Stimulated activated naive B cell treated with anti-CD40 and anti-IgM and Interleukin-4, amounts not matched to agents 10 μg/mL and 1 μg/mL and 100 μg/mL, for 72 hours (primary cell): ENCODE measurements around the gene NAALADL2.

ENCODE experiments used
- ATAC-seq, 2 donors: fragments of 150-1000 bp; cut with Tn5 transposase; replicated peaks; 2 replicates each; pipeline ENCODE4 v1.10.0; 2021; ENCODE audit warnings: moderate library complexity in 1 of 2
- DNase-seq: peaks from one replicate; pipeline ENCODE4 v3.0.0; 2021
- H3K27ac Mint-ChIP-seq: one replicate; pipeline ENCODE4 v1.8.0; 2022; ENCODE audit warnings: mild to moderate bottlenecking, mixed read lengths
- H3K27me3 Mint-ChIP-seq, 2 donors: one replicate each; pipeline ENCODE4 v1.8.0; 2022; ENCODE audit warnings: mixed read lengths in 2 of 2
- H3K36me3 Mint-ChIP-seq, 2 donors: one replicate each; pipeline ENCODE4 v1.8.0; 2022; ENCODE audit warnings: mixed read lengths in 2 of 2, mild to moderate bottlenecking in 1 of 2
- H3K4me1 Mint-ChIP-seq, 2 donors: one replicate each; pipeline ENCODE4 v1.8.0; 2022; ENCODE audit warnings: mixed read lengths in 2 of 2, mild to moderate bottlenecking in 1 of 2
- H3K4me3 Mint-ChIP-seq, 2 donors: one replicate each; pipeline ENCODE4 v1.8.0; 2022; ENCODE audit warnings: mild to moderate bottlenecking in 2 of 2, mixed read lengths in 2 of 2, moderate library complexity in 1 of 2
- H3K9me3 Mint-ChIP-seq, 2 donors: one replicate each; pipeline ENCODE4 v1.8.0; 2022; ENCODE audit warnings: mixed read lengths in 2 of 2, mild to moderate bottlenecking in 1 of 2

Gene NAALADL2

DNA sequence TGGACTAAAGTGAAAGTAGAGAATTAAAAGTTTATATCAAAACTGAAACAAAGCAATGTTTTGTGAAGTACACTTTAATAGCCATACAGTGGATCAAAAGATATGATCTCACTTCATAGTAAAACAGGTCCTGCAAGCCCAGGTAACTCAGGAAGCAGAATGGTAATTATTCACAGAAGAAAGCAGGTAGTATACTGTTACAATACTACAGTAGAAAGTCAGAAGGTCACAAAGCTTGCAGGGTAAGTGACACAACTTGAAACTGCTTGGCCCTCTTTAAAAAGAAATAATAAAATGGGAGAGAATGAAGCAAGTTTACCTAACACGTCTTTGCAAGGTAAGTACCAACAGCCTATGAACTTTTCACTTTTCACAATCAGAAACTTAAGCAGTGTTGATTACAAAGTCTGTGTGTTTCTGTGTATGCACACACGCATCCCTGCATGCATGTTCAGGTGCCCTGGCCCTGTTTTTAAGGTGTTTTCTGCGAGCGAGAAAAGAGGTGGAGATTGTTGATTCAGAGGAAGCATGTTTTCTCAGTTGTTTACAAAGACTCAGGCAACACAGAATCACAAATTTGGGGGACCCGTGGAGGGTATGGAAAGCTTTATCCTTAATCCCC lies at the start of gene NAALADL2:
Gene NAALADL2 (plus strand): TSS at position 221 of the 622 bp plus-strand sequence.
- no peaks in the 10 kb centered on the region for H3K27me3 Mint-ChIP-seq
- H3K36me3 Mint-ChIP-seq: no peaks in the 10 kb centered on the region
- no peaks in the 10 kb centered on the region for H3K9me3 Mint-ChIP-seq
- no peak within 1 kb of the TSS for H3K27ac Mint-ChIP-seq
- no peak within 1 kb of the TSS for H3K4me3 Mint-ChIP-seq
- no peaks in the 10 kb centered on the region for H3K4me1 Mint-ChIP-seq
- ATAC-seq (no peak), DNase-seq (no peak)

DNA sequence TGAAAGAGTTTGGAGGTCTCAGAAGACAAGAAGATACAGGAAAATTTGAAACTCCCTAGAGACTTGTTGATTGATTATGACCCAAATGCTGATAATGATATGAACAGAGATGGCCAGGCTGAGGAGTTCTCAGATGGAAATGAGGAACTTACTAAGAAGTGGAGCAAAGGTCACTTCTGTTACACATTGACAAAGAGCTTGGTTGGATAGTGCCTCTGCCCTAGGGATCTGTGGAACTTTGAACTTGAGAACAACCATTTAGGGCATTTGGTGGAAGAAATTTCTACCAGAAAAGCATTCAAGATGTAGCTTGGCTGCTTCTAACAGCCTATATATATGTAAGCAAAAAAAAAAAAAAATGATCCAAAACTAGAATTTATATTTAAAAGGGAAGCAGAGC lies 48.9 kb upstream of the NAALADL2 start:
- no peak overlapping the region for H3K4me3 Mint-ChIP-seq

DNA sequence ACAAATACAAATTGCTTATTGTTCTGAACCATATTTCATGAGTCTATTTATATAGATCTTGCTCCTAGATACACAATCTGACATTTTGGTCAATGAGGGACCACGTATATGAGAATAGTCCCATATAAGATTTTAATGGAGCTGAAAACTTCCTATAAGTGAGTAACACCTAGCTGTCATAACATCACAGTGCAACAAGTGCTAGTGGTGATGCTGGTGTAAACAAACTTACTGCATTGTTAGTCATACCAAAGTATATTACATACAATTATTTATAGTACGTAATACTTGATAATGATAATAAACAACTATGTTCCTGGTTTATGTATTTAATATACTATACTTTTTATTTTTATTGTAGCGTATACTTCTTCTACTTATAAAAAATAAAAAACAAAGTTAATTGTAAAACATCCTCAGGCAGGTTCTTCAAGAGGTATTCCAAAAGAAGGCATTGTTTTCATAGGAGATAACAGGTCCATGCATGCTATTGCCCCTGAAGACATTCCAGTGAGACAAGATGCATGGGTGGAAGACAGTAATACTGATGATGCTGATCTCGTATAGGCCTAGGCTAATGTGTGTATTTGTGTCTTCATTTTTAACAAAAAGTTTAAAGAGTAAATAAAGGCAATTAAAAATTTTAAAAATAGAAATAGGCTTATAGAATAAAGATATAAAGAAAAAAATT lies 46.8 kb upstream of the NAALADL2 start:
- no peak overlapping the region for H3K4me3 Mint-ChIP-seq
- H3K36me3 Mint-ChIP-seq: no peaks in the 10 kb centered on the region
- no peak for DNase-seq
- H3K4me1 Mint-ChIP-seq: no peaks in the 10 kb centered on the region
- H3K9me3 Mint-ChIP-seq: peaks cover 3 to 8% of the 10 kb centered on the region in 2 donors
- no peak for ATAC-seq
- no peak overlapping the region for H3K27ac Mint-ChIP-seq
- no peaks in the 10 kb centered on the region for H3K27me3 Mint-ChIP-seq

More for the DNA sequence above, 48.9 kb upstream of the NAALADL2 start:
- Mint-ChIP-seq H3K4me1 (no peaks in the 10 kb centered on the region), H3K27me3 (no peaks in the 10 kb centered on the region), H3K9me3 (peaks cover 3 to 8% of the 10 kb centered on the region in 2 donors), H3K27ac (no peak overlapping the region), H3K36me3 (no peaks in the 10 kb centered on the region)
- DNase-seq (no peak), ATAC-seq (no peak)

DNA sequence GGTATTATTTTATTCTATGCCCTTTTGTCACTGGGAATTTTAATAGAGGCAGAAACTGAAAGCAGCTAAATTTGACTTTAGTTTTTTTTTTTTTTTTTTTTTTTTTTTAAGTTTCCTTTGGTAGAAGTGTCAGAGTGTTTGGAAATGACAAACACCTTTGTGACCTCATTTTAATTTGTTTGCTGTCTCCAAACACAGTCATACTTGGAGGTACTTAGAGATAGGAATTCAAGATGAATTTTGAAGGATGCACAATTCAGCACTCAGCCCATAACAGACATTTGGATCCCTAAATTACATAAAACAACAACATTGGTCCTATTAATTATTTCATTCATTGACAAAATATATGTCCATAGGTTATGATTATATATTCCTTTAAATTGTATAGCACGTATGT lies 43.4 kb upstream of the NAALADL2 start:
- peaks cover 0 to 2% of the 10 kb centered on the region in 2 donors for H3K9me3 Mint-ChIP-seq
- DNase-seq (no peak), ATAC-seq (no peak)
- no peak overlapping the region for H3K4me3 Mint-ChIP-seq
- no peaks in the 10 kb centered on the region for H3K27me3 Mint-ChIP-seq
- H3K36me3 Mint-ChIP-seq: no peaks in the 10 kb centered on the region
- no peak overlapping the region for H3K27ac Mint-ChIP-seq
- no peaks in the 10 kb centered on the region for H3K4me1 Mint-ChIP-seq

DNA sequence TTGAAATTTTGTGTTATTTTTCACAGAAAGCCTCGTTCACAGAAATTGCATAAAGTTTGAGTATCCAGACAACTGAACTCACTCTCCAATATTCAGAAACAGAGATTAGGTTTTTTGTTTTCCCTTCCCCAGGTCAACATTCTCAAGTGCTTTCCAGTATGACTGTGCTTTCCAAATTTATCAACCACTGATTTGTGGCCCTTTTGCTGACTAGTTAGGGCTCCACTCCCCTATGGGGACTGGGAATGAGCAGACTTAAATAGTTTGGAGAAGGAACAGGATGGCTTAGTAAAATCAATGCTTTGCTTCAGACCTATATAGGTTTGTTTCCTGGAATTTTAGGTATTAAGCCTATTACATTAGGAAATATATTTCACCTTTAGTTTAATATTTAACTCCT lies 38.2 kb upstream of the NAALADL2 start:
- ATAC-seq: no peak
- Mint-ChIP-seq H3K27ac (no peak overlapping the region), H3K27me3 (no peaks in the 10 kb centered on the region), H3K4me3 (no peak overlapping the region), H3K9me3 (peaks cover 0 to 1% of the 10 kb centered on the region in 2 donors), H3K36me3 (no peaks in the 10 kb centered on the region), H3K4me1 (no peaks in the 10 kb centered on the region)
- no peak for DNase-seq

DNA sequence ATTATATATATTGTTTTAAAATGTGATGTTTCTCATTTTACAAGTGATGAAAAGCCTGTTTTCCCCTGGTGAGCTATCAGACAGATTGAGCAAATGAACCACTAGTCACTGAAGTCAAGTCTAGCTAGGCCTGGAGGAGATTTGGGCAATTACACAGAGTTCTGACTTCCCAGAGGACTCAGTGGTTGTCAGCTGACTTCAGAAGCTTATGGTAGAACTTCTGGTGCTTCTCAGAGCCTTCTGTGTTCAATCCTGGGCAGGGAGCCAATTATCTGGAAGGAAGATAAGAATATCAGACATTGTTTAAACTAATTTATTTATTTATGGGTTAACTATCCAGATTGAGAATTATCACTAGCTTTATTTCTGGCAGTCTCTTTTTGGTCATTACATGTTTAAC lies 37.7 kb upstream of the NAALADL2 start:
- H3K27ac Mint-ChIP-seq: no peak overlapping the region
- no peaks in the 10 kb centered on the region for H3K36me3 Mint-ChIP-seq
- peaks cover 0 to 4% of the 10 kb centered on the region in 2 donors for H3K9me3 Mint-ChIP-seq
- ATAC-seq (no peak), DNase-seq (no peak)
- H3K27me3 Mint-ChIP-seq: no peaks in the 10 kb centered on the region
- H3K4me3 Mint-ChIP-seq: no peak overlapping the region
- H3K4me1 Mint-ChIP-seq: no peaks in the 10 kb centered on the region

DNA sequence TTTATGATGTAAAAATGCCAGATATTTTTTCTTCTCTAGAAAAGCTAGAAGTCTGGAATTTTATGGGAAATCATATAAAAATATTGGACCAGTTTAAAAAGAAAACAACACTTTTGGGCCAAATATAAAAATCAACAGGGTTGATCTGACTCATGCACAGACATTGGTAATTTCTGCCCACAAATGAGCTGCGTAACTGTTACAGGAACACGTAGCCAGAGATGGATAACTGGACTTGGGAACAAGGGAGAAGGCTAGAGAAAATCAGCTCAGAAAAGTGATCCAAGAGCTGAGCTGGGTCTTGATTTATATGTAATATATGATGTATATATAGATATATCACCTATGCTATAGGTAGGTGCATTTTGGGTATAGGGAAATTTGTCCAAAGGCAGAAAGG lies 36.8 kb upstream of the NAALADL2 start:
- H3K27me3 Mint-ChIP-seq: no peaks in the 10 kb centered on the region

DNA sequence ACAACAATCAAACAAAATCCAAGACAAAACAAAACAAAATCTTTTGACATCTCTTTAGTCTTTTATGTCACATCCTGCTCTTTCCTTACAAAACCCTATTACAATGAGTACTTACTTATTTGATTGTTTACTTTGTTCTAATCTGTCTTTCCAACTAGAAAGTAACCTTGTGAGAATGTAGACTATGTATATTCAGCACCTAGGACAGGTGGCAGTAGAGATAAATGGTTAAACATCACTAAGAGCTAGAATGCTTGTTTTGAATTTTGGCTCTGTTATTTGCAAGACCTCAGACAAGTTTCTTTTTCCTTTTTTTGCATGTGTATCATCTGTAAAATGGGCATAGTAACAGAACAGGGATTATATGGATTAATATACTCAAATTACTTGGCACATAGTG lies 33.1 kb upstream of the NAALADL2 start:
- Mint-ChIP-seq H3K27ac (no peak overlapping the region), H3K9me3 (peaks cover 4% of the 10 kb centered on the region in 2 donors)

More for the DNA sequence above, 36.8 kb upstream of the NAALADL2 start:
- no peak overlapping the region for H3K27ac Mint-ChIP-seq
- DNase-seq: no peak
- no peaks in the 10 kb centered on the region for H3K36me3 Mint-ChIP-seq
- peaks cover 0 to 4% of the 10 kb centered on the region in 2 donors for H3K9me3 Mint-ChIP-seq
- no peak for ATAC-seq
- no peaks in the 10 kb centered on the region for H3K4me1 Mint-ChIP-seq
- no peak overlapping the region for H3K4me3 Mint-ChIP-seq

DNA sequence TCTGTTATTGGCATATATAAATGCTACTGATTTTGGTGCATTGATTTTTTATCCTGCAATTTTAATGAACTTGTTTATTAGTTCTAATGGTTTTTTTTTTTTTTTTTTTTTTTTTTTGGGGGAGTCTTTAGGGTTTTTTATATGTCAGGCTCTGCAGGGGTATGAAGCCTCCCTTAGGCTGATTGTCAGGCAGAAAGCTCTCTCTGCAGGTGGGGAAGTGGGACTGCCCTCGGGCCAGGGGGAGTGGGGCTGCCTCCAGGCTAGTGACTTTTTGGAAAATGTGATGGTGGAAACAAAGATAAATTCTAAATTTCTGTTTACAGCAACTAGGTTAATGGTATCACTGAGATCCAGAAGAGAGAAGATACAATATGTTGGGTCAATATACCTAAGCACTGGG lies 14.4 kb upstream of the NAALADL2 start:
- Mint-ChIP-seq H3K4me3 (no peak overlapping the region), H3K36me3 (no peaks in the 10 kb centered on the region), H3K4me1 (no peaks in the 10 kb centered on the region), H3K9me3 (peaks cover 0 to 1% of the 10 kb centered on the region in 2 donors), H3K27ac (no peak overlapping the region), H3K27me3 (no peaks in the 10 kb centered on the region)
- no peak for ATAC-seq
- DNase-seq: no peak

More for the DNA sequence above, 33.1 kb upstream of the NAALADL2 start:
- Mint-ChIP-seq H3K36me3 (no peaks in the 10 kb centered on the region), H3K4me3 (no peak overlapping the region), H3K27me3 (no peaks in the 10 kb centered on the region), H3K4me1 (no peaks in the 10 kb centered on the region)
- ATAC-seq (no peak), DNase-seq (no peak)

DNA sequence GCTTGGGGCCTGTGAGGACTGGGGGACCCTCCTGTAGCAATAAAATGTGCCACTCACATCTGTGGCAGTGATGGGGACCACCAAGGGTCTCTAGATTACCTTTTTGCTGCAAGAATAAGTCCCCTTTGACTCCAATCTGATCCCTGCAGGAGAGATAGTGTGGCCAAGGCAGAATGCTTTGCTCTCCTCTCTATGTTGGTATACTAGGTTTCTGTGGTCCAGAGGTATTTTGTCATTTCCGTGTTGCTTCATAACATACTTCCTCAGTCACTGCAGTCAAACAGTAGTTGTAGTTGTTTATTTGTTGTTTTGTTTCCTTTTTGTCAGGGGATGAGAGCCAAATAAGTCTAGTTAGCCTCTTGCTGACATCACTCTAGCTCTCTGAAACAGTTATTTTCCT lies 13.1 kb upstream of the NAALADL2 start:
- ATAC-seq (no peak), DNase-seq (no peak)
- Mint-ChIP-seq H3K27ac (no peak overlapping the region), H3K27me3 (no peaks in the 10 kb centered on the region), H3K36me3 (no peaks in the 10 kb centered on the region), H3K4me1 (no peaks in the 10 kb centered on the region), H3K9me3 (peaks cover 4% of the 10 kb centered on the region in 2 donors), H3K4me3 (no peak overlapping the region)

DNA sequence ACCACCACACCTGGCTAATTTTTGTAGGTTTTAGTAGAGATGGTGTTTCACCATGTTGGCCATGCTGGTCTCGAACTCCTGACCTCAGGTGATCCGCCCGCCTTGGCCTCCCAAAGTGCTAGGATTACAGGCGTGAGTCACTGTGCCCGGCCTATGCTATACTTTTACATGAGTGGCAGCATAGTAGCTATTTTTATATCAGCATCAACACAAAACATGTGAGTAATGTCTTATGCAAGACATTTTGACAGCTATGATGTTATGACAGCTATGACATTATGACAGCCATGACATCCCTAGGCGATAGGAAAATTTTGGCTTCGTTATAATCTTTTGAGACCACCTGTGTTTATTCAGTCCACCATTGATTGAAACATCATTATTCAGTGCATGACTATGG lies 4.1 kb upstream of the NAALADL2 start:
- ATAC-seq (no peak), DNase-seq (no peak)
- no peaks in the 10 kb centered on the region for H3K4me1 Mint-ChIP-seq
- H3K4me3 Mint-ChIP-seq: no peak overlapping the region
- no peaks in the 10 kb centered on the region for H3K27me3 Mint-ChIP-seq
- H3K9me3 Mint-ChIP-seq: peaks cover 4% of the 10 kb centered on the region in 2 donors
- H3K36me3 Mint-ChIP-seq: no peaks in the 10 kb centered on the region
- H3K27ac Mint-ChIP-seq: no peak overlapping the region

DNA sequence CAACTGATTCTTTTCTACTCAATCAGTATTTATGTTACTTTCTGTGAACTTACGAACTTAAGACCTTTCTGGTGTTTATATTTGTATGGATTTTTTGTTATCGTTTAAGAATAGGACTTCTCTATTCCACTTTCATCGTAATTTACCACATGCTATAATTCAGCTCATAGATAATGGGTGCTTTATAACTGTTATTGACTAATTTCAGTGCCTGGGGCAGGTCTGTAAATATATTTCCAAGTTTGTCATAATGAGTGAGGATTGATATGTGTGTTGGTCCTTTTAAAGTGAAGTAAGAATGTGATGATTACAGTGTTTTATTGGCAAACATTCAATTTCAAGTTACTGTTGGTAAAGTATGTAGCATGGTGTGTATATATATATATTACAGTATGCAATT lies 1.8 kb upstream of the NAALADL2 start:
- Mint-ChIP-seq H3K36me3 (no peaks in the 10 kb centered on the region), H3K4me3 (no peak overlapping the region), H3K9me3 (peaks cover 0 to 2% of the 10 kb centered on the region in 2 donors), H3K27ac (no peak overlapping the region), H3K4me1 (no peaks in the 10 kb centered on the region), H3K27me3 (no peaks in the 10 kb centered on the region)
- DNase-seq (no peak), ATAC-seq (no peak)

DNA sequence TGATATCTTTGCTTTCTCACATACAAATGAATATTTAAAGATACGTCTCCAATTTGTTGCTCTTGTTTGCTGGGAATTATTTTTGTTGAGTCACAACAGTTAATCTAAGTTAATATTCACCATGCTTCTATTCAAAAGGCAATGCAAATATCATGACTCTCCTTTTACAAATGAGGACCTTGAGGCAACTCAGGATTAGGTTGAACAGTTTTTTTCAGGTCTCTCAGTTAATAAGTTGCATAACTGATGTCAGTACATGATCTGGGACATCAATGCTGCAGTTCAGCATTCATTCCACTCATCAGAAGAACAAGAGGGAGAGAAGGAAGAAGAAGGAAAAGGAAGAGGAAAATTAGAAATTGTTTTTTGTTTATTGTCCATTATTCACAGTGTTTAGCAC lies 781 bp upstream of the NAALADL2 start:
- Mint-ChIP-seq H3K4me3 (no peak overlapping the region), H3K36me3 (no peaks in the 10 kb centered on the region)

DNA sequence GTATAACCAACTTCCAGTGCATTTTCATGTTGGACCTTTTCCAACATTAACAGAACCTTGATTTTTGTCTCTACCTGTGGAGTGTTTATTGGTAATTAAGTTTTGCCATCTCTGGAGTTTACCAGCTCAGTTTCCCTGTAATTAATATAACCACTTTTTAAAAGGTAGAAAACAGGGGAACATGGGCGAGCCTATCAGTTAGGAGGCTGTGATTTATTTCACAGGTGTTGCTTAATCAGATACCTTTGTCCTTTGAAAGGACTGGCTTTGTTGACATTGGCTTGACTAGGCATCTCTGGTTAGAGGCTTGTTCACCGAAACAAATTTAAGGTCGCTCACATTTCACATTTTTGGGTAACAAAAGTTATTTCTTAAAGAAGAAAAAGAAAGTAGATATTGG lies 622 bp downstream of the NAALADL2 start:
- ATAC-seq: no peak
- no peaks in the 10 kb centered on the region for H3K4me1 Mint-ChIP-seq
- no peak overlapping the region for H3K4me3 Mint-ChIP-seq
- no peak for DNase-seq
- no peaks in the 10 kb centered on the region for H3K36me3 Mint-ChIP-seq
- H3K27me3 Mint-ChIP-seq: no peaks in the 10 kb centered on the region
- no peak overlapping the region for H3K27ac Mint-ChIP-seq
- H3K9me3 Mint-ChIP-seq: no peaks in the 10 kb centered on the region

More for the DNA sequence above, 781 bp upstream of the NAALADL2 start:
- DNase-seq (no peak), ATAC-seq (no peak)
- Mint-ChIP-seq H3K9me3 (no peaks in the 10 kb centered on the region), H3K4me1 (no peaks in the 10 kb centered on the region), H3K27ac (no peak overlapping the region), H3K27me3 (no peaks in the 10 kb centered on the region)

DNA sequence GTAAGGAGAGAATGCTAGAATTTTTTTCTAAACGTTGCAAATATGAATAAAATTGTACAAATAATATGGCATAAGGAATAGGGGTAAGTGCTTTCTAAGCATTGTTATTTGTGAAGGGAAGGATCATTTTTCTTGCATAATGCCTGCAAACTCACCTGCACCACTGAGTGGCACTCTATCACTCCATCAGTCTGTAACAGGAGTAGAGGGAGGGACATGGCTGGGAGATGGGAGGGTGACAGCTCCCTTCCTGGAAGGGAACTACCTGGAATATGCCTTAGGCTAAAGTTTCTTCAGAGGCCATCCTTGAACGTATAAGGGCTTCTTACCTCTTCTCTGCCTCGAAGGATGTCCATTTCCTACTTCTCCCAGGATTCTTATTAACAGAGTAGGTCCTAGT lies 3.0 kb downstream of the NAALADL2 start:
- Mint-ChIP-seq H3K27me3 (no peaks in the 10 kb centered on the region), H3K36me3 (no peaks in the 10 kb centered on the region), H3K4me1 (no peaks in the 10 kb centered on the region), H3K9me3 (no peaks in the 10 kb centered on the region), H3K27ac (no peak overlapping the region), H3K4me3 (no peak overlapping the region)
- DNase-seq: no peak
- ATAC-seq: no peak
